ENCODE results near the gene NKX1-1. TPM values are rescaled to one million over a fixed set of nuclear protein-coding genes. Genes with fewer than 3 reads are reported as not detected.

The NKX1-1 gene
- total RNA-seq, 1 experiment from 2014 or later: not detected

DNA sequence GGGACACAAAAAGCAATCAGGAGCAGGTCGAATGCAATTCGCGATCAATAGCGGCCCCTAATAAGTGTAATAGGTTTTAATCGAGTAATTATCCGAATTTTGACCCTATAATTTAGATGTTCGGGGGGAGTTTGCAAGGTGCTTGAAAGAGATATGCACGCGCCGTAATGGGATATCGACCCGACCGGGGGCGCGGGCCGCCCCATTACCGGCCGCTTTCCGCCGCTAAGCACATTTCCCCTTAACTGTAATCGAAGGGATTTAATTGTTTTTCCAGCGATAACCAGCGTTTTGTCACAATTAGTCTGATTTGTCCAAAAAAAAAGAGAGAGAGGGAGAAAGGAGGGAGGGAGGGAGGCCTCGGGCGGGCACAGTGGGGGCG lies 997 bp downstream of the NKX1-1 start:
- intact Hi-C loops (cut with micrococcal nuclease; ENCODE audit: unreplicated experiment): no loop called here
- ChIA-PET POLR2A (no interaction called here), CTCF (no interaction called here)
- H3K9me3 ChIP-seq (ENCODE audit: control insufficient read depth, insufficient read depth, low read depth, low read length): no peaks in the 10 kb centered on the region
- TF ChIP-seq TCF7L2 (IDR thresholded peaks at IDR 0.05; ENCODE audit: low read depth, low read length): no peak
- H3K4me1 ChIP-seq (ENCODE audit: control insufficient read depth, insufficient read depth, low read length): no peaks in the 10 kb centered on the region
- ATAC-seq (no peak), DNase-seq (ENCODE audit: low read depth, low spot score) (no peak)
- no peaks in the 10 kb centered on the region for H3K36me3 ChIP-seq (ENCODE audit: control insufficient read depth, insufficient read depth, low read length)
- in situ Hi-C loops (cut with HindIII; ENCODE audit: low pct_unique_long_range_greater_than_20kb, low sequenced_read_pairs): no loop called here
- H3K4me3 ChIP-seq (ENCODE audit: low read depth in 2 of 2, low read length in 2 of 2): no peak overlapping the region
- no peaks in the 10 kb centered on the region for H3K27me3 ChIP-seq (ENCODE audit: control insufficient read depth, insufficient read depth, low read length)
- H3K27ac ChIP-seq (ENCODE audit: low read length): no peak overlapping the region
- no TSS peak for BruUV-seq (replicated peaks)

DNA sequence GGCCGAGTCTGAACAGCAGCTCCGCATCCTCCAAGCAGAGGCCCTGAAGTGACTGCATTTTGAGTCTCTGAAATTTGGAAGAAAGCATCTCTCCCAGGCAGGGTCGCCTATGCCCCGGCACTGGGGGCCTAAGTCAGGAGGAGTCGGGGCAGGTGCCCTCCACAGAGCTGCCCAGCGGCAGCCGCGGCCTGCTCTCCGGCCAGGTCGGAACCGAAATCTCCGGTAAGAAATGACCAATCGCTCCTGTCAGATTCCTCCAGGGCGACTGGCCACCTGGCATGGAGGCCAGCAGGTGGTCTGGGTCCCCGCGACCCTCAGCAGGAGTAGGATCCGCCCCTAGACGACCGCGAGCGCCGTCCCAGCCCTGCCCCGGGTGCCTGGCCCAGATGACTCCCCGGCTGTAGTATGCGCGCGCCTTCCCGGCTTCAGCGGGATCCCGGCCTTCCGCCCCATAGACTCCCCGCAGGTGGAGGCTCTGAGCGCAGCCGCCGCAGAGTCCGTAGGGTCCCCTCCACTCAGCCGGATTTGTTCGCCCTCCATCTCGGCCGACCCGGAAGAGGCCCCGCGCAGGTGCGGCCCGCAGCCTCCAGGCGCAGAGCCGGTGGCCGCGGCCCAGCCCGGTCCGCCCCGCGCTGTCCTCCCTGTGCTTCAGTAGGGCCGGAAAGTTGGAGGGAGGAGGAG lies 1.5 kb downstream of the NKX1-1 start:
- Histone ChIP-seq H3K36me3 (ENCODE audit: control insufficient read depth, insufficient read depth, low read length) (no peaks in the 10 kb centered on the region), H3K27me3 (ENCODE audit: control insufficient read depth, insufficient read depth, low read length) (no peaks in the 10 kb centered on the region), H3K9me3 (ENCODE audit: control insufficient read depth, insufficient read depth, low read depth, low read length) (no peaks in the 10 kb centered on the region), H3K27ac (ENCODE audit: low read length) (no peak overlapping the region), H3K4me3 (ENCODE audit: low read depth in 2 of 2, low read length in 2 of 2) (no peak overlapping the region), H3K4me1 (ENCODE audit: control insufficient read depth, insufficient read depth, low read length) (no peaks in the 10 kb centered on the region)
- no TSS peak for BruUV-seq (replicated peaks)
- ChIA-PET CTCF (no interaction called here), POLR2A (no interaction called here)
- TF ChIP-seq, protein P1, sequence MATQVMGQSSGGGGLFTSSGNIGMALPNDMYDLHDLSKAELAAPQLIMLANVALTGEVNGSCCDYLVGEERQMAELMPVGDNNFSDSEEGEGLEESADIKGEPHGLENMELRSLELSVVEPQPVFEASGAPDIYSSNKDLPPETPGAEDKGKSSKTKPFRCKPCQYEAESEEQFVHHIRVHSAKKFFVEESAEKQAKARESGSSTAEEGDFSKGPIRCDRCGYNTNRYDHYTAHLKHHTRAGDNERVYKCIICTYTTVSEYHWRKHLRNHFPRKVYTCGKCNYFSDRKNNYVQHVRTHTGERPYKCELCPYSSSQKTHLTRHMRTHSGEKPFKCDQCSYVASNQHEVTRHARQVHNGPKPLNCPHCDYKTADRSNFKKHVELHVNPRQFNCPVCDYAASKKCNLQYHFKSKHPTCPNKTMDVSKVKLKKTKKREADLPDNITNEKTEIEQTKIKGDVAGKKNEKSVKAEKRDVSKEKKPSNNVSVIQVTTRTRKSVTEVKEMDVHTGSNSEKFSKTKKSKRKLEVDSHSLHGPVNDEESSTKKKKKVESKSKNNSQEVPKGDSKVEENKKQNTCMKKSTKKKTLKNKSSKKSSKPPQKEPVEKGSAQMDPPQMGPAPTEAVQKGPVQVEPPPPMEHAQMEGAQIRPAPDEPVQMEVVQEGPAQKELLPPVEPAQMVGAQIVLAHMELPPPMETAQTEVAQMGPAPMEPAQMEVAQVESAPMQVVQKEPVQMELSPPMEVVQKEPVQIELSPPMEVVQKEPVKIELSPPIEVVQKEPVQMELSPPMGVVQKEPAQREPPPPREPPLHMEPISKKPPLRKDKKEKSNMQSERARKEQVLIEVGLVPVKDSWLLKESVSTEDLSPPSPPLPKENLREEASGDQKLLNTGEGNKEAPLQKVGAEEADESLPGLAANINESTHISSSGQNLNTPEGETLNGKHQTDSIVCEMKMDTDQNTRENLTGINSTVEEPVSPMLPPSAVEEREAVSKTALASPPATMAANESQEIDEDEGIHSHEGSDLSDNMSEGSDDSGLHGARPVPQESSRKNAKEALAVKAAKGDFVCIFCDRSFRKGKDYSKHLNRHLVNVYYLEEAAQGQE (IDR thresholded peaks at IDR 0.05; ENCODE audit: insufficient read depth in 1 of 2, low read depth in 2 of 2, low read length in 1 of 2): no peak
- TF ChIP-seq TCF7L2 (IDR thresholded peaks at IDR 0.05; ENCODE audit: low read depth, low read length) (no peak), SIN3A (IDR thresholded peaks at IDR 0.05; ENCODE audit: borderline replicate concordance, insufficient read depth, low read depth, low read length) (no peak), POLR2AphosphoS5 (IDR thresholded peaks at IDR 0.05; ENCODE audit: low read depth, low read length) (no peak)
- TF ChIP-seq, protein P2, sequence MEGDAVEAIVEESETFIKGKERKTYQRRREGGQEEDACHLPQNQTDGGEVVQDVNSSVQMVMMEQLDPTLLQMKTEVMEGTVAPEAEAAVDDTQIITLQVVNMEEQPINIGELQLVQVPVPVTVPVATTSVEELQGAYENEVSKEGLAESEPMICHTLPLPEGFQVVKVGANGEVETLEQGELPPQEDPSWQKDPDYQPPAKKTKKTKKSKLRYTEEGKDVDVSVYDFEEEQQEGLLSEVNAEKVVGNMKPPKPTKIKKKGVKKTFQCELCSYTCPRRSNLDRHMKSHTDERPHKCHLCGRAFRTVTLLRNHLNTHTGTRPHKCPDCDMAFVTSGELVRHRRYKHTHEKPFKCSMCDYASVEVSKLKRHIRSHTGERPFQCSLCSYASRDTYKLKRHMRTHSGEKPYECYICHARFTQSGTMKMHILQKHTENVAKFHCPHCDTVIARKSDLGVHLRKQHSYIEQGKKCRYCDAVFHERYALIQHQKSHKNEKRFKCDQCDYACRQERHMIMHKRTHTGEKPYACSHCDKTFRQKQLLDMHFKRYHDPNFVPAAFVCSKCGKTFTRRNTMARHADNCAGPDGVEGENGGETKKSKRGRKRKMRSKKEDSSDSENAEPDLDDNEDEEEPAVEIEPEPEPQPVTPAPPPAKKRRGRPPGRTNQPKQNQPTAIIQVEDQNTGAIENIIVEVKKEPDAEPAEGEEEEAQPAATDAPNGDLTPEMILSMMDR (IDR thresholded peaks at IDR 0.05): no peak
- no peak for ATAC-seq
- no peak for DNase-seq (ENCODE audit: low read depth, low spot score)
- intact Hi-C loops (cut with micrococcal nuclease; ENCODE audit: unreplicated experiment) (no loop called here), in situ Hi-C loops (cut with HindIII; ENCODE audit: low pct_unique_long_range_greater_than_20kb, low sequenced_read_pairs) (no loop called here)
